HepG2 (cell line): Measurements from ENCODE around the gene CDC42EP1. TPM values are rescaled to one million over a fixed set of nuclear protein-coding genes. Genes with fewer than 3 reads are reported as not detected.

ENCODE experiments used
- HNRNPH1 ChIP-seq: fragments of 200-400 bp; formaldehyde crosslinking; optimal IDR thresholded peaks from 2 replicates; pipeline ENCODE3; 2017; ENCODE audit warnings: mild to moderate bottlenecking, low read depth, low read length
- HNRNPUL1 ChIP-seq: fragments of 200-400 bp; formaldehyde crosslinking; IDR thresholded peaks from 2 replicates; pipeline ENCODE4 v1.6.1; 2017; ENCODE audit warnings: low read depth, mild to moderate bottlenecking, low read length, moderate library complexity
- SALL1 ChIP-seq: sonication (generic); formaldehyde crosslinking; IDR thresholded peaks from 2 replicates; pipeline ENCODE4 v1.8.0; 2022; ENCODE audit warnings: mild to moderate bottlenecking, missing genetic modification reagents
- SIN3A ChIP-seq: IDR thresholded peaks from 2 replicates; pipeline ENCODE4 v1.6.1; 2011; ENCODE audit warnings: low read depth, mild to moderate bottlenecking, control low read depth, low read length, borderline replicate concordance
- SP4 ChIP-seq: sonication (generic); formaldehyde crosslinking; IDR thresholded peaks from 2 replicates; pipeline ENCODE4 v1.8.1; 2023; ENCODE audit warnings: mild to moderate bottlenecking, missing genetic modification reagents
- SRSF9 ChIP-seq: fragments of 200-400 bp; formaldehyde crosslinking; IDR thresholded peaks from 2 replicates; pipeline ENCODE4 v1.6.1; 2018; ENCODE audit warnings: borderline replicate concordance, mild to moderate bottlenecking, low read depth, low read length; ENCODE audit not compliant: insufficient read depth, poor library complexity, severe bottlenecking
- ZBTB3 ChIP-seq: sonication (generic); formaldehyde crosslinking; IDR thresholded peaks from 2 replicates; pipeline ENCODE4 v1.4.0; 2020; ENCODE audit warnings: low read depth, mild to moderate bottlenecking, moderate library complexity, missing genetic modification reagents, borderline replicate concordance
- ZFX ChIP-seq: sonication (generic); formaldehyde crosslinking; IDR thresholded peaks from 2 replicates; pipeline ENCODE4 v1.4.0; 2020; ENCODE audit warnings: mild to moderate bottlenecking, low read depth, missing genetic modification reagents, moderate library complexity
- ZNF605 ChIP-seq: sonication (generic); formaldehyde crosslinking; IDR thresholded peaks from 2 replicates; pipeline ENCODE4 v1.8.0; 2022; ENCODE audit warnings: mild to moderate bottlenecking, missing genetic modification reagents
- polyA plus RNA-seq, 8 experiments: library from polyadenylated mRNA; depleted of rRNA in 3 of 8; stranded (reverse) in 7 of 8; unstranded in 1 of 8; fragments of >200 nt; fragmentation: Illumina TruSeq in 4 of 8; extraction: Trizol in 4 of 8; gene quantifications; 2 replicates each; pipeline versions ENCODE4 v1.2.1 to v1.2.3, GENCODE V29; 2011 to 2016; ENCODE audit warnings: low read depth in 4 of 8, missing spikeins in 1 of 8, mixed read lengths in 1 of 8; ENCODE audit not compliant: insufficient read depth in 1 of 8
- total RNA-seq, 5 experiments: library from RNA; depleted of rRNA; stranded (reverse); fragments of >200 nt; fragmentation: Illumina TruSeq; extraction: Trizol; gene quantifications; 2 replicates each; pipeline ENCODE4 v1.2.3, GENCODE V29; 2016; ENCODE audit warnings: low read depth in 1 of 5
- TF ChIP-seq, protein P1 (sequence below): sonication (generic); formaldehyde crosslinking; IDR thresholded peaks from 2 replicates; pipeline ENCODE4 v1.5.0; 2020; ENCODE audit warnings: mild to moderate bottlenecking, missing genetic modification reagents, borderline replicate concordance
- TF ChIP-seq, protein P2 (sequence below): sonication (generic); formaldehyde crosslinking; IDR thresholded peaks from 2 replicates; pipeline ENCODE4 v1.8.1; 2023; ENCODE audit warnings: mild to moderate bottlenecking, moderate library complexity, missing genetic modification reagents
- TF ChIP-seq, protein P3 (sequence below): sonication (generic); formaldehyde crosslinking; IDR thresholded peaks from 2 replicates; pipeline ENCODE4 v1.5.0; 2020; ENCODE audit warnings: missing genetic modification reagents, mild to moderate bottlenecking, borderline replicate concordance
- TF ChIP-seq, protein P4 (sequence below): sonication (generic); formaldehyde crosslinking; IDR thresholded peaks from 2 replicates; pipeline ENCODE4 v1.4.0; 2020; ENCODE audit warnings: missing genetic modification reagents

Gene CDC42EP1
- total and polyA plus RNA-seq, 2 of the 13 experiments (the other 11 are each of a cell fraction or from before 2014, with no cell fraction given), result 17.1 to 29.5 TPM

DNA sequence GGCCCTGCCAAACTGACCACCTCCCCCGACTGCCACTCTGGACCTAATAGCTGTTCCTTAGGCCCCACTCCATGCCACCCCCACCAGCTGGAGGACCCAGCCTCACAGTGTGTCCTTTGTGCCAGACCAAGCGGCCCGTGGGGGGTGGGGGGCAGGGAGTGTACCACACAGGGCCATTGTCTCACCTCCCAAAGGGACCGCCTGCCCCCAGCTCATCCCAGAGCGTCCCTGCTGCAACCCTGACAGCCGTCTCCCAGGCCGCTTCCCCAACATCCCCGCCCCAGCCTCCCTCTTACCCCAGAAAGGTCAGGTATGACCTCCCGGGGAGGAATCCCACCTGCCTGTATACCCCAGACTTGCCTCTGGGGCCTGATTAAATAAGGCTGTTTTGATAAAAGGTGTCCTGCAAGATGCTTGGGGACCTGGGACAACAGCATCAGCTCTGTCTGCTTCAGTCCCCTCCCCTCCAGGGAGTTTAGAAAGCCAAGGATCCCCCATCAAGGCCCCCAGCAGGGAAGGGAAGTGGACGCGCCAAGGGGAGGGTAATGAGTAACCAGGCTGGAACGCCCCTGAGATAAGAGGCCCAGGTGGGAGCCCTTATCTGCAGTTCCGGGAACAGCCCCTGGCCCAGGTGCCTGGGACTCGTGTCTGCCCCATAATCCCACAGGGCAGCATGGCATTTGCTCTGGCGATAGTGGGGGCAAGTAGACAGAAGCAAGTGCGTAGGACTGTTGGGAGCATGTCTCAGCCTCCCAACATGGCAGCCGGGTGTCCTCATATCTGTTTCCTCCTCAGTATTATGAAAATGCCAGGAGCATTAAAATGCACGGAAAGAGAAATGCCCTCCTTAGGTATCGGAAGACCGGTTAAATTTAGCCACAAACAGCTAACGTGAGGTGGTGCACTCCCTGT is 9.0 kb downstream of the CDC42EP1 start (continued):
- TF ChIP-seq, protein P1, sequence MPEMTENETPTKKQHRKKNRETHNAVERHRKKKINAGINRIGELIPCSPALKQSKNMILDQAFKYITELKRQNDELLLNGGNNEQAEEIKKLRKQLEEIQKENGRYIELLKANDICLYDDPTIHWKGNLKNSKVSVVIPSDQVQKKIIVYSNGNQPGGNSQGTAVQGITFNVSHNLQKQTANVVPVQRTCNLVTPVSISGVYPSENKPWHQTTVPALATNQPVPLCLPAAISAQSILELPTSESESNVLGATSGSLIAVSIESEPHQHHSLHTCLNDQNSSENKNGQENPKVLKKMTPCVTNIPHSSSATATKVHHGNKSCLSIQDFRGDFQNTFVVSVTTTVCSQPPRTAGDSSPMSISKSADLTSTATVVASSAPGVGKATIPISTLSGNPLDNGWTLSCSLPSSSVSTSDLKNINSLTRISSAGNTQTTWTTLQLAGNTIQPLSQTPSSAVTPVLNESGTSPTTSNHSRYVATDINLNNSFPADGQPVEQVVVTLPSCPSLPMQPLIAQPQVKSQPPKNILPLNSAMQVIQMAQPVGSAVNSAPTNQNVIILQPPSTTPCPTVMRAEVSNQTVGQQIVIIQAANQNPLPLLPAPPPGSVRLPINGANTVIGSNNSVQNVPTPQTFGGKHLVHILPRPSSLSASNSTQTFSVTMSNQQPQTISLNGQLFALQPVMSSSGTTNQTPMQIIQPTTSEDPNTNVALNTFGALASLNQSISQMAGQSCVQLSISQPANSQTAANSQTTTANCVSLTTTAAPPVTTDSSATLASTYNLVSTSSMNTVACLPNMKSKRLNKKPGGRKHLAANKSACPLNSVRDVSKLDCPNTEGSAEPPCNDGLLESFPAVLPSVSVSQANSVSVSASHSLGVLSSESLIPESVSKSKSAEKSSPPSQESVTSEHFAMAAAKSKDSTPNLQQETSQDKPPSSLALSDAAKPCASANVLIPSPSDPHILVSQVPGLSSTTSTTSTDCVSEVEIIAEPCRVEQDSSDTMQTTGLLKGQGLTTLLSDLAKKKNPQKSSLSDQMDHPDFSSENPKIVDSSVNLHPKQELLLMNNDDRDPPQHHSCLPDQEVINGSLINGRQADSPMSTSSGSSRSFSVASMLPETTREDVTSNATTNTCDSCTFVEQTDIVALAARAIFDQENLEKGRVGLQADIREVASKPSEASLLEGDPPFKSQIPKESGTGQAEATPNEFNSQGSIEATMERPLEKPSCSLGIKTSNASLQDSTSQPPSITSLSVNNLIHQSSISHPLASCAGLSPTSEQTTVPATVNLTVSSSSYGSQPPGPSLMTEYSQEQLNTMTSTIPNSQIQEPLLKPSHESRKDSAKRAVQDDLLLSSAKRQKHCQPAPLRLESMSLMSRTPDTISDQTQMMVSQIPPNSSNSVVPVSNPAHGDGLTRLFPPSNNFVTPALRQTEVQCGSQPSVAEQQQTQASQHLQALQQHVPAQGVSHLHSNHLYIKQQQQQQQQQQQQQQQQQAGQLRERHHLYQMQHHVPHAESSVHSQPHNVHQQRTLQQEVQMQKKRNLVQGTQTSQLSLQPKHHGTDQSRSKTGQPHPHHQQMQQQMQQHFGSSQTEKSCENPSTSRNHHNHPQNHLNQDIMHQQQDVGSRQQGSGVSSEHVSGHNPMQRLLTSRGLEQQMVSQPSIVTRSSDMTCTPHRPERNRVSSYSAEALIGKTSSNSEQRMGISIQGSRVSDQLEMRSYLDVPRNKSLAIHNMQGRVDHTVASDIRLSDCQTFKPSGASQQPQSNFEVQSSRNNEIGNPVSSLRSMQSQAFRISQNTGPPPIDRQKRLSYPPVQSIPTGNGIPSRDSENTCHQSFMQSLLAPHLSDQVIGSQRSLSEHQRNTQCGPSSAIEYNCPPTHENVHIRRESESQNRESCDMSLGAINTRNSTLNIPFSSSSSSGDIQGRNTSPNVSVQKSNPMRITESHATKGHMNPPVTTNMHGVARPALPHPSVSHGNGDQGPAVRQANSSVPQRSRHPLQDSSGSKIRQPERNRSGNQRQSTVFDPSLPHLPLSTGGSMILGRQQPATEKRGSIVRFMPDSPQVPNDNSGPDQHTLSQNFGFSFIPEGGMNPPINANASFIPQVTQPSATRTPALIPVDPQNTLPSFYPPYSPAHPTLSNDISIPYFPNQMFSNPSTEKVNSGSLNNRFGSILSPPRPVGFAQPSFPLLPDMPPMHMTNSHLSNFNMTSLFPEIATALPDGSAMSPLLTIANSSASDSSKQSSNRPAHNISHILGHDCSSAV (CRISPR knock-in tag), result no peak
- peak; percentile 20; the same call in 1 of the 2 replicates for TF ChIP-seq ZNF605
- TF ChIP-seq, protein P2, sequence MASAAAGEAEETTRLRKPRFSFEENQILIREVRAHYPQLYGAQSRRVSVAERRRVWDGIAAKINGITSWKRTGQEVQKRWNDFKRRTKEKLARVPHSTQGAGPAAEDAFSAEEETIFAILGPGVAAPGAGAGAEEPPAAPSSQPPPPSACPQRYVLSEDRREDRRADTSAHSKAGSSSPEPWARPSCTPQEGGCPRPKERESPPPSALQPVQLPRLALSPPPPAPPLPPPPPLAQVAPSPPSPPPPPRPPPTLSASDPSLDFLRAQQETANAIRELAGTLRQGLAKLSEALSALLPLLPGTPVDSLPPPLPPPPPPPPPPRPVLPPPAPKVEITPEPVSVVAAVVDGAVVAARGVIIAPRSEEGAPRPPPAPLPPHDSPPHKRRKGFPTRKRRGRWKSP (CRISPR knock-in tag), result peak; percentile 84
- TF ChIP-seq SIN3A, result peak; percentile 72; the same call in 1 of the 2 replicates
- TF ChIP-seq SALL1 (CRISPR knock-in tag), result peak; percentile 87
- TF ChIP-seq, protein P3, sequence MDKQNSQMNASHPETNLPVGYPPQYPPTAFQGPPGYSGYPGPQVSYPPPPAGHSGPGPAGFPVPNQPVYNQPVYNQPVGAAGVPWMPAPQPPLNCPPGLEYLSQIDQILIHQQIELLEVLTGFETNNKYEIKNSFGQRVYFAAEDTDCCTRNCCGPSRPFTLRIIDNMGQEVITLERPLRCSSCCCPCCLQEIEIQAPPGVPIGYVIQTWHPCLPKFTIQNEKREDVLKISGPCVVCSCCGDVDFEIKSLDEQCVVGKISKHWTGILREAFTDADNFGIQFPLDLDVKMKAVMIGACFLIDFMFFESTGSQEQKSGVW, result no peak
- TF ChIP-seq ZBTB3, result peak; percentile 84; the same call in 1 of the 2 replicates
- TF ChIP-seq, protein P4, sequence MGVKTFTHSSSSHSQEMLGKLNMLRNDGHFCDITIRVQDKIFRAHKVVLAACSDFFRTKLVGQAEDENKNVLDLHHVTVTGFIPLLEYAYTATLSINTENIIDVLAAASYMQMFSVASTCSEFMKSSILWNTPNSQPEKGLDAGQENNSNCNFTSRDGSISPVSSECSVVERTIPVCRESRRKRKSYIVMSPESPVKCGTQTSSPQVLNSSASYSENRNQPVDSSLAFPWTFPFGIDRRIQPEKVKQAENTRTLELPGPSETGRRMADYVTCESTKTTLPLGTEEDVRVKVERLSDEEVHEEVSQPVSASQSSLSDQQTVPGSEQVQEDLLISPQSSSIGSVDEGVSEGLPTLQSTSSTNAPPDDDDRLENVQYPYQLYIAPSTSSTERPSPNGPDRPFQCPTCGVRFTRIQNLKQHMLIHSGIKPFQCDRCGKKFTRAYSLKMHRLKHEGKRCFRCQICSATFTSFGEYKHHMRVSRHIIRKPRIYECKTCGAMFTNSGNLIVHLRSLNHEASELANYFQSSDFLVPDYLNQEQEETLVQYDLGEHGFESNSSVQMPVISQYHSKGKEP (CRISPR knock-in tag), result no peak
- TF ChIP-seq SP4 (CRISPR knock-in tag), result peak; percentile 85
- TF ChIP-seq HNRNPUL1, result no peak
- no peak for TF ChIP-seq SRSF9
- peak; percentile 15 for TF ChIP-seq HNRNPH1
- TF ChIP-seq ZFX (CRISPR knock-in tag), result peak; percentile 68; the same call in 1 of the 2 replicates
